RWPE2 (cell line): ENCODE results near the gene FES.
A peak's percentile ranks its signal among the peaks of the same experiment; 100 is the strongest.

ENCODE experiments used
- ATAC-seq: fragments of 200-7000 bp; cut with Tn5 transposase; 3 replicates; pipeline ENCODE4 v1.9.1; 2021; ENCODE audit warnings: low read depth
- DNase-seq: peaks from one replicate; pipeline ENCODE4 v3.0.0-alpha.2; 2020; ENCODE audit warnings: low spot score
- H3K27ac ChIP-seq: fragments of 450-650 bp; 2 replicates; pipeline ENCODE4 v1.5.1; 2017; ENCODE audit warnings: mild to moderate bottlenecking; ENCODE audit not compliant: poor library complexity, severe bottlenecking
- H3K27me3 ChIP-seq: fragments of 250-450 bp; sonication (Bioruptor Pico); 2 replicates; pipeline ENCODE4 v1.5.1; 2021; ENCODE audit warnings: mild to moderate bottlenecking, moderate library complexity; ENCODE audit not compliant: insufficient read depth, poor library complexity, severe bottlenecking
- H3K36me3 ChIP-seq: fragments of 250-450 bp; sonication (Bioruptor Pico); 2 replicates; pipeline ENCODE4 v1.5.1; 2020; ENCODE audit warnings: low read depth, mild to moderate bottlenecking, moderate library complexity
- H3K4me1 ChIP-seq: fragments of 250-450 bp; sonication (Bioruptor Pico); 2 replicates; pipeline ENCODE4 v1.5.1; 2021; ENCODE audit warnings: mild to moderate bottlenecking, moderate library complexity; ENCODE audit not compliant: insufficient read depth, poor library complexity, severe bottlenecking
- H3K4me3 ChIP-seq: fragments of 250-450 bp; sonication (Bioruptor Pico); 2 replicates; pipeline ENCODE4 v1.5.1; 2021; ENCODE audit warnings: mild to moderate bottlenecking, moderate library complexity; ENCODE audit not compliant: severe bottlenecking
- H3K9me3 ChIP-seq: fragments of 250-450 bp; sonication (Bioruptor Pico); 2 replicates; pipeline ENCODE4 v1.5.1; 2021; ENCODE audit warnings: mild to moderate bottlenecking, moderate library complexity; ENCODE audit not compliant: severe bottlenecking
- TF ChIP-seq, protein P1 (sequence below): fragments of 450-650 bp; IDR thresholded peaks from one replicate; pipeline ENCODE4 v1.5.1; 2017; ENCODE audit warnings: mild to moderate bottlenecking, moderate library complexity; ENCODE audit not compliant: poor library complexity, severe bottlenecking

The FES gene

GRCh38 chr15:90902840-90903732 is 18.8 kb downstream of the FES start, which contains the start of gene MAN2A2:
MAN2A2 (plus strand) TSS chr15:90903302; CDS start chr15:90904208, 906 bp downstream.
- Histone ChIP-seq H3K27ac (peak within 1 kb of the TSS; percentile 34), H3K9me3 (no peaks in the 10 kb centered on the region), H3K4me3 (peak within 1 kb of the TSS; percentile 53), H3K27me3 (no peaks in the 10 kb centered on the region), H3K4me1 (peaks cover 5% of the 10 kb centered on the region), H3K36me3 (peaks cover 13% of the 10 kb centered on the region)
- TF ChIP-seq, protein P1, sequence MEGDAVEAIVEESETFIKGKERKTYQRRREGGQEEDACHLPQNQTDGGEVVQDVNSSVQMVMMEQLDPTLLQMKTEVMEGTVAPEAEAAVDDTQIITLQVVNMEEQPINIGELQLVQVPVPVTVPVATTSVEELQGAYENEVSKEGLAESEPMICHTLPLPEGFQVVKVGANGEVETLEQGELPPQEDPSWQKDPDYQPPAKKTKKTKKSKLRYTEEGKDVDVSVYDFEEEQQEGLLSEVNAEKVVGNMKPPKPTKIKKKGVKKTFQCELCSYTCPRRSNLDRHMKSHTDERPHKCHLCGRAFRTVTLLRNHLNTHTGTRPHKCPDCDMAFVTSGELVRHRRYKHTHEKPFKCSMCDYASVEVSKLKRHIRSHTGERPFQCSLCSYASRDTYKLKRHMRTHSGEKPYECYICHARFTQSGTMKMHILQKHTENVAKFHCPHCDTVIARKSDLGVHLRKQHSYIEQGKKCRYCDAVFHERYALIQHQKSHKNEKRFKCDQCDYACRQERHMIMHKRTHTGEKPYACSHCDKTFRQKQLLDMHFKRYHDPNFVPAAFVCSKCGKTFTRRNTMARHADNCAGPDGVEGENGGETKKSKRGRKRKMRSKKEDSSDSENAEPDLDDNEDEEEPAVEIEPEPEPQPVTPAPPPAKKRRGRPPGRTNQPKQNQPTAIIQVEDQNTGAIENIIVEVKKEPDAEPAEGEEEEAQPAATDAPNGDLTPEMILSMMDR = no peak
- ATAC-seq (peak; percentile 48), DNase-seq (peak; percentile 78)

- DNase-seq (no peak), ATAC-seq (no peak)
These were observed 19.6 kb downstream of the FES start for GRCh38 chr15:90903733-90904536.

GRCh38 chr15:90904746-90905145 is 20.4 kb downstream of the FES start:
- DNase-seq = no peak
- Histone ChIP-seq H3K27me3 (no peaks in the 10 kb centered on the region), H3K4me1 (peaks cover 5% of the 10 kb centered on the region)

More at GRCh38 chr15:90903733-90904536, 19.6 kb downstream of the FES start:
- peaks cover 5% of the 10 kb centered on the region for H3K4me1 ChIP-seq
- no peaks in the 10 kb centered on the region for H3K9me3 ChIP-seq
- no peaks in the 10 kb centered on the region for H3K27me3 ChIP-seq
- TF ChIP-seq, protein P1 = no peak
- peak overlapping the region; percentile 53 for H3K4me3 ChIP-seq
- peak overlapping the region; percentile 34 for H3K27ac ChIP-seq
- H3K36me3 ChIP-seq = peaks cover 14% of the 10 kb centered on the region

DNA sequence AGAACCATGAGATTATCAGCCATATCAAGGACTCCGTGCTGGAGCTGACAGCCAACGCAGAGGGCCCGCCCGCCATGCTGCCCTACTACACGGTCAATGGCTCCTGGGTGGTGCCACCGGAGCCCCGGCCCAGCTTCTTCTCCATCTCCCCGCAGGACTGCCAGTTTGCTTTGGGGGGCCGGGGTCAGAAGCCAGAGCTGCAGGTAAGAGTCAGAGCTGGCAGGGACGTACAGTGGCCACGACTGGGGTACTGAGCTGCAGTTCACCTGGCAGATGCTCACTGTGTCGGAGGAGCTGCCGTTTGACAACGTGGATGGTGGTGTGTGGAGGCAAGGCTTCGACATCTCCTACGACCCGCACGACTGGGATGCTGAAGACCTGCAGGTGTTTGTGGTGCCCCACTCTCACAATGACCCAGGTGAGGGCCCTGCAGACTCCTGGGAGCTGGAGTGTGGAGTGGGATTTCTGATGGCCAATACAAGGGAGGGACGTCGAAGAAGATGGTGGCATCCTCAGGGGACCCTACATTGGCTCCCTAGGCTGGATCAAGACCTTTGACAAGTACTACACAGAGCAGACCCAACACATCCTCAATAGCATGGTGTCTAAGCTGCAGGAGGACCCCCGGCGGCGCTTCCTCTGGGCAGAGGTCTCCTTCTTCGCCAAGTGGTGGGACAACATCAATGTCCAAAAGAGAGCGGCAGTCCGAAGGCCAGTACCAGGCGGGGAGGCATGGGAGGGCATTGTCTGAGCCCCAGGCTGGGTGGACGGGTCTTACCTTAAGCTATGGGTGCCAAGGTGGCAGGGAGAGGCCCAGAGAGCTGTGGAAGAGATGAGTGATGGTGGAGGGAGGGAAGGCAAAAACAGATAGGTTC is 21.2 kb downstream of the FES start:
- Histone ChIP-seq H3K4me1 (peaks cover 5% of the 10 kb centered on the region), H3K27ac (no peak overlapping the region), H3K36me3 (peaks cover 20% of the 10 kb centered on the region), H3K9me3 (no peaks in the 10 kb centered on the region), H3K4me3 (no peak overlapping the region), H3K27me3 (no peaks in the 10 kb centered on the region)
- TF ChIP-seq, protein P1 = no peak
- ATAC-seq = no peak
- peak; percentile 74 for DNase-seq

More at GRCh38 chr15:90904746-90905145, 20.4 kb downstream of the FES start:
- Histone ChIP-seq H3K27ac (no peak overlapping the region), H3K4me3 (no peak overlapping the region), H3K9me3 (no peaks in the 10 kb centered on the region), H3K36me3 (peaks cover 19% of the 10 kb centered on the region)
- TF ChIP-seq, protein P1 = no peak
- no peak for ATAC-seq
